Panc1 (cell line): ENCODE results near the gene TNPO1. TPM values are rescaled to one million over a fixed set of nuclear protein-coding genes. Genes with fewer than 3 reads are reported as not detected.

ENCODE experiments used
- ATAC-seq: fragments of 200-7000 bp; cut with Tn5 transposase; 2 replicates; pipeline ENCODE4 v1.9.1; 2020; ENCODE audit warnings: mild to moderate bottlenecking, moderate library complexity
- BruUV-seq: library from RNA; stranded (reverse); fragments of 400-500 nt; replicated peaks from 2 replicates; lab custom pipeline; 2021; lab: Mats Ljungman, UMichigan
- CTCF ChIA-PET: fragments of 300-600 bp; sonication (Branson Sonifier 250); formaldehyde crosslinking; loops from one replicate; lab custom pipeline; 2022; ENCODE audit warnings: antibody characterized with exemption; lab: Charles Lee
- POLR2A ChIA-PET: fragments of 300-600 bp; sonication (Branson Sonifier 250); formaldehyde crosslinking; loops from one replicate; lab custom pipeline; 2022; ENCODE audit warnings: antibody characterized with exemption; lab: Charles Lee
- DNase-seq: peaks from one replicate; pipeline ENCODE4 v3.0.0-alpha.2; 2010; ENCODE audit warnings: low read depth, low spot score
- H3K27ac ChIP-seq: 2 replicates; pipeline ENCODE4 v1.5.1; 2011; ENCODE audit warnings: mild to moderate bottlenecking, low read length, inconsistent platforms
- H3K27me3 ChIP-seq: fragments of 200-500 bp; sonication (Bioruptor generic); 2 replicates; pipeline ENCODE4 v1.6.0; 2014; ENCODE audit warnings: low read length, inconsistent platforms; ENCODE audit not compliant: control insufficient read depth, insufficient read depth
- H3K36me3 ChIP-seq: fragments of 200-500 bp; sonication (Bioruptor generic); 2 replicates; pipeline ENCODE4 v1.5.1; 2014; ENCODE audit warnings: inconsistent platforms, mild to moderate bottlenecking, low read length, moderate library complexity; ENCODE audit not compliant: control insufficient read depth, insufficient read depth
- H3K4me1 ChIP-seq: 2 replicates; pipeline ENCODE4 v1.5.1; 2011; ENCODE audit warnings: inconsistent platforms, mild to moderate bottlenecking, low read length, moderate library complexity; ENCODE audit not compliant: control insufficient read depth, insufficient read depth
- H3K4me3 ChIP-seq, 2 experiments: 2 replicates each; pipeline ENCODE4 v1.5.1; 2011 to 2012; ENCODE audit warnings: low read depth in 2 of 2, low read length in 2 of 2, mild to moderate bottlenecking in 2 of 2, inconsistent platforms in 1 of 2, moderate library complexity in 1 of 2
- H3K9me3 ChIP-seq: fragments of 200-500 bp; sonication (Bioruptor generic); 2 replicates; pipeline ENCODE4 v1.5.1; 2014; ENCODE audit warnings: low read depth, mild to moderate bottlenecking, inconsistent platforms, low read length, moderate library complexity; ENCODE audit not compliant: control insufficient read depth, insufficient read depth
- CTCF ChIP-seq: fragments of 450-650 bp; IDR thresholded peaks from 2 replicates; pipeline ENCODE4 v1.5.1; 2017; ENCODE audit warnings: mild to moderate bottlenecking
- POLR2AphosphoS5 ChIP-seq: IDR thresholded peaks from 2 replicates; pipeline ENCODE4 v1.6.1; 2012; ENCODE audit warnings: mild to moderate bottlenecking, low read depth, low read length, moderate library complexity
- REST ChIP-seq, 2 experiments: IDR thresholded peaks; 2 replicates each; pipeline ENCODE4 v1.6.1; 2011 to 2012; ENCODE audit warnings: low read depth in 2 of 2, control low read depth in 1 of 2, low read length in 1 of 2, mild to moderate bottlenecking in 1 of 2, moderate library complexity in 1 of 2; ENCODE audit not compliant: insufficient read depth in 1 of 2
- SIN3A ChIP-seq: IDR thresholded peaks from 2 replicates; pipeline ENCODE4 v1.6.1; 2012; ENCODE audit warnings: low read depth, mild to moderate bottlenecking, low read length, moderate library complexity, borderline replicate concordance; ENCODE audit not compliant: insufficient read depth
- TCF7L2 ChIP-seq: IDR thresholded peaks from 2 replicates; pipeline ENCODE4 v1.6.1; 2011; ENCODE audit warnings: mild to moderate bottlenecking, low read depth, low read length, inconsistent platforms
- in situ Hi-C: cut with HindIII; loops from 2 replicates; pipeline ENCODE4 v1.10.0; 2016; ENCODE audit warnings: low sequenced_read_pairs, low pct_unique_long_range_greater_than_20kb
- intact Hi-C: fragments of 100-400 bp; cut with micrococcal nuclease; formaldehyde crosslinking; loops from one replicate; pipeline ENCODE4 v1.10.0; 2022; ENCODE audit not compliant: unreplicated experiment
- total RNA-seq: library from RNA; stranded (reverse); gene quantifications from one replicate; pipeline ENCODE4 v1.2.1, GENCODE V29; 2021; ENCODE audit not compliant: unreplicated experiment

Gene TNPO1
- total RNA-seq, 1 experiment from 2014 or later = 169 TPM

GRCh38 chr5:72812488-72812887 is 4.0 kb upstream of the TNPO1 start:
- TF ChIP-seq CTCF (no peak), REST (IDR thresholded peaks at IDR 0.05; ENCODE audit: insufficient read depth in 1 of 2, low read depth in 2 of 2, low read length in 1 of 2) (no peak), SIN3A (no peak), TCF7L2 (no peak), POLR2AphosphoS5 (no peak)
- Histone ChIP-seq H3K27ac (no peak overlapping the region), H3K36me3 (peaks cover 3% of the 10 kb centered on the region; the same call in 1 of the 2 replicates), H3K9me3 (no peaks in the 10 kb centered on the region; the same call in 1 of the 2 replicates), H3K4me3 (no peak overlapping the region), H3K27me3 (no peaks in the 10 kb centered on the region), H3K4me1 (peaks cover 7% of the 10 kb centered on the region; the same call in 1 of the 2 replicates)
- ChIA-PET CTCF (no interaction called here), POLR2A (no interaction called here)
- ATAC-seq (no peak), DNase-seq (no peak)
- intact Hi-C loops = no loop called here
- in situ Hi-C loops = no loop called here
- no TSS peak for BruUV-seq

- ATAC-seq (no peak), DNase-seq (no peak)
- ChIA-PET CTCF (no interaction called here), POLR2A (no interaction called here)
- Histone ChIP-seq H3K27me3 (no peaks in the 10 kb centered on the region), H3K4me1 (peaks cover 18% of the 10 kb centered on the region), H3K36me3 (peaks cover 3% of the 10 kb centered on the region; the same call in 1 of the 2 replicates), H3K4me3 (no peak overlapping the region), H3K9me3 (no peaks in the 10 kb centered on the region; the same call in 1 of the 2 replicates), H3K27ac (no peak overlapping the region)
- in situ Hi-C loops (no loop called here), intact Hi-C loops (no loop called here)
- no TSS peak for BruUV-seq
- no peak for TF ChIP-seq CTCF
- no peak for TF ChIP-seq SIN3A
- TF ChIP-seq TCF7L2 = no peak
- no peak for TF ChIP-seq REST (IDR thresholded peaks at IDR 0.05; ENCODE audit: insufficient read depth in 1 of 2, low read depth in 2 of 2, low read length in 1 of 2)
Measured at GRCh38 chr5:72814104-72814503, 2.4 kb upstream of the TNPO1 start.
